ENCODE measurements around the gene CDH1.

DNA sequence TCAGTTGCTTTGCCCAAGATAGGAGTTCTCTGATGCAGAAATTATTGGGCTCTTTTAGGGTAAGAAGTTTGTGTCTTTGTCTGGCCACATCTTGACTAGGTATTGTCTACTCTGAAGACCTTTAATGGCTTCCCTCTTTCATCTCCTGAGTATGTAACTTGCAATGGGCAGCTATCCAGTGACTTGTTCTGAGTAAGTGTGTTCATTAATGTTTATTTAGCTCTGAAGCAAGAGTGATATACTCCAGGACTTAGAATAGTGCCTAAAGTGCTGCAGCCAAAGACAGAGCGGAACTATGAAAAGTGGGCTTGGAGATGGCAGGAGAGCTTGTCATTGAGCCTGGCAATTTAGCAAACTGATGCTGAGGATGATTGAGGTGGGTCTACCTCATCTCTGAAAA is 97.5 kb downstream of the CDH1 start:
- TF ChIP-seq, protein P1, sequence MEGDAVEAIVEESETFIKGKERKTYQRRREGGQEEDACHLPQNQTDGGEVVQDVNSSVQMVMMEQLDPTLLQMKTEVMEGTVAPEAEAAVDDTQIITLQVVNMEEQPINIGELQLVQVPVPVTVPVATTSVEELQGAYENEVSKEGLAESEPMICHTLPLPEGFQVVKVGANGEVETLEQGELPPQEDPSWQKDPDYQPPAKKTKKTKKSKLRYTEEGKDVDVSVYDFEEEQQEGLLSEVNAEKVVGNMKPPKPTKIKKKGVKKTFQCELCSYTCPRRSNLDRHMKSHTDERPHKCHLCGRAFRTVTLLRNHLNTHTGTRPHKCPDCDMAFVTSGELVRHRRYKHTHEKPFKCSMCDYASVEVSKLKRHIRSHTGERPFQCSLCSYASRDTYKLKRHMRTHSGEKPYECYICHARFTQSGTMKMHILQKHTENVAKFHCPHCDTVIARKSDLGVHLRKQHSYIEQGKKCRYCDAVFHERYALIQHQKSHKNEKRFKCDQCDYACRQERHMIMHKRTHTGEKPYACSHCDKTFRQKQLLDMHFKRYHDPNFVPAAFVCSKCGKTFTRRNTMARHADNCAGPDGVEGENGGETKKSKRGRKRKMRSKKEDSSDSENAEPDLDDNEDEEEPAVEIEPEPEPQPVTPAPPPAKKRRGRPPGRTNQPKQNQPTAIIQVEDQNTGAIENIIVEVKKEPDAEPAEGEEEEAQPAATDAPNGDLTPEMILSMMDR (conservative IDR thresholded peaks at IDR 0.05 in 1 of 2, IDR thresholded peaks at IDR 0.05 in 1 of 2; ENCODE audit: extremely low read depth in 1 of 2, insufficient read depth in 1 of 2, low read depth in 1 of 2, low read length in 2 of 2): no peak
- TF ChIP-seq EZH2 (IDR thresholded peaks at IDR 0.05; ENCODE audit: borderline replicate concordance, low read length): no peak
